A204.1 (cell line): ENCODE results near the gene ALDH8A1.

Experiments
- FAIRE-seq: peaks from 2 replicates; lab custom pipeline; 2012; peaks lifted over from hg19 to GRCh38; lab: Jason Lieb, UNC

Gene ALDH8A1

GRCh38 chr6:134949927-134950326, at the start of gene ALDH8A1:
Gene ALDH8A1, minus strand, starts transcription at chr6:134950101. Its CDS starts 48 bp downstream, at chr6:134950053.
- no peak for FAIRE-seq

GRCh38 chr6:134999107-134999506, 49.2 kb upstream of the ALDH8A1 start:
- no peak for FAIRE-seq

GRCh38 chr6:134997133-134997995, 47.5 kb upstream of the ALDH8A1 start:
- no peak for FAIRE-seq

GRCh38 chr6:134995536-134995935, 45.6 kb upstream of the ALDH8A1 start:
- no peak for FAIRE-seq

- no peak for FAIRE-seq
Measured at GRCh38 chr6:134994431-134994830, 44.5 kb upstream of the ALDH8A1 start.

- no peak for FAIRE-seq
Measured at GRCh38 chr6:134992155-134992554, 42.3 kb upstream of the ALDH8A1 start.

GRCh38 chr6:134990262-134990661, 40.4 kb upstream of the ALDH8A1 start:
- no peak for FAIRE-seq

GRCh38 chr6:134984821-134985220, 34.9 kb upstream of the ALDH8A1 start:
- FAIRE-seq = no peak

GRCh38 chr6:134983823-134984222, 33.9 kb upstream of the ALDH8A1 start:
- no peak for FAIRE-seq

GRCh38 chr6:134982161-134982560, 32.3 kb upstream of the ALDH8A1 start:
- no peak for FAIRE-seq

GRCh38 chr6:134980846-134981245, 30.9 kb upstream of the ALDH8A1 start:
- FAIRE-seq = no peak

GRCh38 chr6:134979142-134979541, 29.2 kb upstream of the ALDH8A1 start:
- FAIRE-seq = no peak

GRCh38 chr6:134974370-134974769, 24.5 kb upstream of the ALDH8A1 start:
- FAIRE-seq = no peak

GRCh38 chr6:134967711-134968110, 17.8 kb upstream of the ALDH8A1 start:
- FAIRE-seq = no peak

GRCh38 chr6:134964451-134965203, 14.7 kb upstream of the ALDH8A1 start:
- no peak for FAIRE-seq

GRCh38 chr6:134962421-134962820, 12.5 kb upstream of the ALDH8A1 start:
- no peak for FAIRE-seq

- no peak for FAIRE-seq
Measured at GRCh38 chr6:134961366-134961765, 11.5 kb upstream of the ALDH8A1 start.

GRCh38 chr6:134959603-134960002, 9.7 kb upstream of the ALDH8A1 start:
- no peak for FAIRE-seq

GRCh38 chr6:134956676-134957075, 6.8 kb upstream of the ALDH8A1 start:
- FAIRE-seq = no peak

GRCh38 chr6:134956032-134956431, 6.1 kb upstream of the ALDH8A1 start:
- no peak for FAIRE-seq

GRCh38 chr6:134954272-134955000, 4.5 kb upstream of the ALDH8A1 start:
- no peak for FAIRE-seq

- no peak for FAIRE-seq
Measured at GRCh38 chr6:134951494-134952263, 1.8 kb upstream of the ALDH8A1 start.
